T follicular helper cell (primary cell): Measurements from ENCODE around the gene IYD.
A peak's percentile ranks its signal among the peaks of the same experiment; 100 is the strongest.

Experiments used
- DNase-seq: peaks from one replicate; pipeline ENCODE4 v3.0.0-alpha.2; 2020; ENCODE audit warnings: low read depth

The IYD gene

GRCh38 chr6:150394899-150395295 lies 26.1 kb downstream of the IYD start:
- DNase-seq = no peak

- no peak for DNase-seq
Measured at GRCh38 chr6:150395388-150396009, 26.7 kb downstream of the IYD start.

GRCh38 chr6:150403458-150404246 lies 34.8 kb downstream of the IYD start:
- no peak for DNase-seq

- no peak for DNase-seq
Measured at GRCh38 chr6:150406948-150407347, 38.1 kb downstream of the IYD start.

GRCh38 chr6:150408842-150409241 lies 40.0 kb downstream of the IYD start:
- DNase-seq = no peak

DNA sequence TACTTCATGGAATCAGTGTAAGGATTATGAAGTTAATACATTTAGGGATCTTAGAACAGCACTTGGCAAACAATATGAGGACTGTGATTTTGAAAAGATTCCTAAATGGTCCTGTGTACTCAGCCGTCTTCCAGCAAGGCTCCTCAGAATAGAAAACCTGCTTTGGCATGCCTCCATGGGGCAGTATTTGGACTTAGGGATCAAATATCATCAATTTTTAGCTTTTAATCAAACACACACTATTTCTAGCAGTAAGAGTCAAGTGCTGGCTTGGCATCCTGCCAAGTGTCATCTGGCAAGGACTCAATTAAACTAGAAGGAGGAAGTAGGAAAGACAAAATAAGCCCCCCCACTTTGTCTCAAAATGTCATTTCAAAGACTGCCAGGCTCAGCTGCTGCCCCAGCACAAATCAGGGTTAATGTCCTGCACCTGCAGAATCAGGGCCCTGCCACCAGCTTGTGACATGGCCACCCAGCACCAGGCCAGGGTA lies 40.8 kb downstream of the IYD start:
- no peak for DNase-seq

DNA sequence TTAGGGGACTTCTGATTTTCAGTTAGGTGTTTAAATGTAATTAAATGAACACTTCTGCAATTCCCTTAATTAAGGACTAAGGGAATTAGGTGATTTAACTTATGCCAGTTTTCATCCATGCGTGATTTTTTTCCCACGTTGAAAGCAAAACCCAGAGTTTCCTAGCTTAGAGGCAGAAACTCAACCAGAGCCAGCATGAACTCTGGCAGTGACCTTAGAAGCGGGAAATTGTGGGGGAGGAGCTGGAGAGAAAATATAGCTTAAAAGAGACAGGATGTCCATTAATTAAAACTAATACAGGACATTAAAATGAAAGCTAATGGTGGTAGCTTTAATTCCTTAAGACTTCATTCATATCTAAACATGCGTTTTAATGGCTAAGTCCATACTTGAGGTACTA lies 41.6 kb downstream of the IYD start:
- DNase-seq = no peak

GRCh38 chr6:150410906-150411305 lies 42.1 kb downstream of the IYD start:
- DNase-seq = no peak

- DNase-seq = no peak
Measured at GRCh38 chr6:150412221-150412620, 43.4 kb downstream of the IYD start.

DNA sequence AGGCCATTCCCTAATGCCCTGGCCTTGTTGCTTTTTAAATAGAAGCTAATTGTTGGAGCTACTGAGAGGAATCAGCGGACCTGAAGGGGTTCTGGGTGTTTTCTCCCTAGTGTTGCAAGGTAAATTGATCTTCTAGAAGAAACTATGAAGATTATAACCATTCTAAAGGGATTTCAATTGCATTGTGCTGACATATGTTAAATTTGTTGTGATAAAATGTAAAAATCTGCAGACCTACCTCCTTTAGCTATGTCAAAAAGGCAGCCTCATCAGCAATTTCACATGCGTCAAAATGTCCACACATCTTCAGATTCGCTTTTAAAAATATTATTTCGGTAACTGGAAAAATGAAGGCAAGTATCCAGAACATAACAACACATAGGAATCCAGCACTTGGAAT lies 44.4 kb downstream of the IYD start:
- DNase-seq = no peak

GRCh38 chr6:150413781-150414281 lies 45.0 kb downstream of the IYD start:
- DNase-seq = no peak

DNA sequence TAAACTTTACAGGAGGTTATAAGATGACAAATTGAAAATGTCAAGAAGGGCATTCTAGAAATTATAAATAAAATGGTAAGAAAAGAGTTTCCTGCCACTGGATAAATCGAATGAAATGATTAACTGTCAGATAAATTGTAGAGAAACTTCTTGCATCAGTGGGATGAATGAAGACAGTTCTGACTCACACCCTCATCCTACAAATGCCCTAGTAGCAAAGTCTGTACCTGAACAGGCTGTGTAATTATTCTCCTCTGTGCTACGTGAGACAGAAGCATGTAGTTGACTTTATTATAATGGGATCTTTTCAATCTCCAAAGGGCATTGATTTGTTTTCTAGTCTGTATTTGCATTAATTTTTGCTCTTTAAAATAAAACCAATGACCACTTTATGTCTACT lies 47.3 kb downstream of the IYD start:
- no peak for DNase-seq

- no peak for DNase-seq
Measured at GRCh38 chr6:150417250-150417649, 48.4 kb downstream of the IYD start.

- DNase-seq = no peak
Measured at GRCh38 chr6:150417899-150418826, 49.4 kb downstream of the IYD start.

DNA sequence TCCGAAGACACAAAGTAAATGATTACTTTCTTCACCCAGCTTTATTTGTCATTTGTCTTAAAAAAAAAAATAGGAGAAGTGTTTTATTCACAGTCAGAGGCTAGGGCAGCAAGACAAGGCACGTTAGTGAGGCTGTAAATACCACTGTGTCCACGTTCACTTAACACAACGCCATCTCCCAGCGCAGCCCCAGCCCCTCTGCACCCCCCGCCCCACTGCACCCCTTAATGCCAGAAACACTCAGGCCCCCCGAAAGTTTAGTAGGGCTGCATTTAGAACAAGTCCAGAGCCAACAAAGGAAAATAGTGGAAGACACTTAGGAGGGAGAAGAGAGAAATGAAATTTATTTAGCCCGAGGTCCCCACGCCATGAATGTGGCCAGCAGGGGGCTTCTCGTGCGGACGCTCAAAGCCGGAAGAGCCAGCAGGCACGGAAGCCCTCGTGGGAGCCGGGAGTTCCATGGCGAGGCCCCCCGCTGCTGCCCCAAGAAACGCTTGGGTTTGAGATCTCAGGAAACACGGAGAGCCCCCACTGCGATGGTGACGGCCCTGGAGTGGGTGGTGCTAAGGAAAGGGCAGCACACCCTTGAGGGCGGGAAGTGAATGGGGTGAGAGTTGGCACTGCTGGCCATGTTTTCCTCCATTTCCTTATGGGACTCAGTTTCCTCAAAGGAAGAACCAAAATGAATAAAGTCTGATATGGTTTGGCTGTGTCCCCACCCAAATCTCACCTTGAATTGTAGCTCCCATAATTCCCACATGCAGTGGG lies 50.2 kb downstream of the IYD start:
- peak; percentile 20 for DNase-seq

DNA sequence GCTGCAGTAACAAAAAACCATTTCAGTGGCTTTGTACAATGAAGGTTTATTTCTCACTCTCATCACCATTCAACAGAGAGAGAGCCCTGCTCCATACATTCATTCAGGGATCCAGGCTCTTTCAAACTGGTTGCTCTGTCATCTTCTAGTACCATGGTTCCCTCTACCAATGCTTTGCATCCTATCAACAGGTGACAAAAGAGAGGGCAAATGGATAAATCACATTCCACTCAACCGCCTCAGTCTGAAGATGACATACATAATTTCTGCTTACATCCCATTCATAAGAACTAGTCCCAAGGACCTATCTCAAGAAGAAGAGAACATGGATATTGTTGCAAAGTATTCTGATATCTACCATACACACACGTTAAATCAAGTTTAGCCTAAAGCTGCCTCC lies 51.6 kb downstream of the IYD start:
- DNase-seq = no peak

DNA sequence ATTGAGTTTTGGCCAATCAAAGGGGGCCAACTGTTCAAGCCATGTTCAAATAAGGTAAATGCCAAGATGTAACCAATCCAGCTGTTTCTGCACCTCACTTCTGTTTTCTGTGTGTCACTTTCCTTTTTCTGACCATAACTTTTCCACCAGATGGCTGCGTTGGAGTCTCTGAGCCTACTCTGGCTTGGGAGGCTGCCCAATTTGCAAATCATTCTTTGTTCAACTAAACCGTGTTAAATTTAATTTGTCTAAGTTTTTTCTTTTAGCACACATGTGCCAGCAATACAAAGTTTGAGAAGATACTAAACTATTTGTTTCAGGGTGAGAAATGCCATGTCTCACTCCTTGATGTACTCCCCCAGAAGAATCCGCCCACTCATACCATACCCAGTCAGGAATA lies 52.1 kb downstream of the IYD start:
- no peak for DNase-seq

- DNase-seq = no peak
Measured at GRCh38 chr6:150425508-150425907, 56.7 kb downstream of the IYD start.

GRCh38 chr6:150426198-150426597 lies 57.4 kb downstream of the IYD start:
- DNase-seq = no peak

DNA sequence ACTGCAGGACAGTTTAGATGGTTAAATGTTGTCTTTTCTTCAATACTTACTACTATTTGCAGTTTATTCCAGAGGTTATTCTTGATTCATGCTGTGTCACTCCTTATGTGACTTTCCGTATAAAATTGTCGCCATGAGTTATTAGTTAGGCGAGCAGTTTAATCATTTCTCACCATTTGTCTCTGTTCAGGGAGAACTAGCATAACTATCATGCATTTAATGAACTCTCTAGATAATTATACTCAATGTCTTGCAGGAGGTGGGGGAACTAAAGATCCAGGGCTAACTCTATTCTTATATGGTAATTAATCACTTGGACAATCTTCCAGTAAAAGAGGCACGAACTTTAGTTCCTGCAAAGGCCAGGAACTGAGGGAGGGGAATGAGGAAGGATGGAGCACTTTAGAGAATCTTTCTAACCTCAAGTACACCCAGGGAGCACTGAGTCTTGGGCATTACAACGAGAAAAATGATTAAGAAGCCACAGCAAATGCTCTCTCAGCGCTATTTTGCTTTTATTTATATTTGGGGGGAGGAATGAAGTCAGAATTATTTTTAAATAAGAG lies 58.3 kb downstream of the IYD start:
- no peak for DNase-seq

GRCh38 chr6:150427843-150428242 lies 59.0 kb downstream of the IYD start:
- no peak for DNase-seq
